Activated naive CD8-positive, alpha-beta T cell treated with anti-CD3 and anti-CD28 coated beads, Interleukin-2, amount 10 ng/mL, durations not matched to agents 7 days and 5 days (primary cell): ENCODE data around the gene OR5H6. TPM values are rescaled to one million over a fixed set of nuclear protein-coding genes. Genes with fewer than 3 reads are reported as not detected.

Experiments
- ATAC-seq: fragments of 150-1000 bp; cut with Tn5 transposase; one replicate; pipeline ENCODE4 v1.10.0; 2021; ENCODE audit warnings: low read depth, moderate library complexity
- POLR2A ChIA-PET: fragments of 350-600 bp; sonication (Branson Sonifier 250); formaldehyde crosslinking; loops from one replicate; lab custom pipeline; 2021; ENCODE audit warnings: antibody characterized with exemption; lab: Charles Lee
- DNase-seq: peaks from one replicate; pipeline ENCODE4 v3.0.0; 2021
- H3K27ac Mint-ChIP-seq: one replicate; pipeline ENCODE4 v1.8.0; 2022; ENCODE audit warnings: mild to moderate bottlenecking, mixed read lengths
- H3K27me3 Mint-ChIP-seq: one replicate; pipeline ENCODE4 v1.8.0; 2022; ENCODE audit warnings: mild to moderate bottlenecking, moderate library complexity, mixed read lengths
- H3K36me3 Mint-ChIP-seq: one replicate; pipeline ENCODE4 v1.8.0; 2021; ENCODE audit warnings: mild to moderate bottlenecking, mixed read lengths
- H3K4me1 Mint-ChIP-seq: one replicate; pipeline ENCODE4 v1.8.0; 2021; ENCODE audit warnings: mixed read lengths
- H3K4me3 Mint-ChIP-seq: one replicate; pipeline ENCODE4 v1.8.0; 2022; ENCODE audit warnings: mild to moderate bottlenecking, moderate library complexity, mixed read lengths
- H3K9me3 Mint-ChIP-seq: one replicate; pipeline ENCODE4 v1.8.0; 2021; ENCODE audit warnings: mixed read lengths
- total RNA-seq, 2 experiments: library from RNA; stranded (reverse); gene quantifications; one replicate each; pipeline ENCODE4 v1.2.3, GENCODE V29; 2021

OR5H6 gene
- total RNA-seq, 2 experiments from 2014 or later = not detected

DNA sequence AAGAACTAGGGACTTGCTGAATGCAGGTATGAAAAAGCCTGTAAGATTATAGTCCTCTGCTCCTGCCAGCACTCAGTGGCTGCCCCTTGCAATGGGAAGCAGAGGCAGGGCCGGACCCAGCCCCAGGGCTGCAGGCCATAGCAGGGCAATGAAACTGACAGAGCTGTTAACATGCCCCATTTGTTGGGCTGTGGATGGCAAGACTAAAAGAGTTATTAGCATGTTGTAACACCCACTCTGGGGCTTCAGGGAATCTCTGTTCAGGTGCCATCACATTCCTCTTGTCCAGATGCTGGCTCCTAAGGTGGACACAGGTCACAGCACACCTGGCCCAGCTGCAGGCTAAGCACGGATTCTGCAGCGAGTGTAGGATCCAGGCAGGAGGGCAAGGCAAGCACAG, 10.9 kb downstream of the OR5H6 start:
- H3K9me3 Mint-ChIP-seq = peaks cover 4% of the 10 kb centered on the region
- POLR2A ChIA-PET = no interaction called here
- peaks cover 8% of the 10 kb centered on the region for H3K27me3 Mint-ChIP-seq
- peaks cover 2% of the 10 kb centered on the region for H3K4me1 Mint-ChIP-seq
- no peak for ATAC-seq
- no peak overlapping the region for H3K27ac Mint-ChIP-seq
- no peaks in the 10 kb centered on the region for H3K36me3 Mint-ChIP-seq
- no peak overlapping the region for H3K4me3 Mint-ChIP-seq
- no peak for DNase-seq

GRCh38 chr3:98282205-98282604, 18.2 kb downstream of the OR5H6 start, which contains the start of gene OR5H2:
TSS of gene OR5H2 (plus strand) at chr3:98282505. CDS start at chr3:98282903, 398 bp downstream.
- peaks cover 2% of the 10 kb centered on the region for H3K27me3 Mint-ChIP-seq
- DNase-seq (no peak), ATAC-seq (no peak)
- POLR2A ChIA-PET = no interaction called here
- H3K27ac Mint-ChIP-seq = no peak within 1 kb of the TSS
- no peaks in the 10 kb centered on the region for H3K9me3 Mint-ChIP-seq
- peaks cover 2% of the 10 kb centered on the region for H3K4me1 Mint-ChIP-seq
- no peaks in the 10 kb centered on the region for H3K36me3 Mint-ChIP-seq
- no peak within 1 kb of the TSS for H3K4me3 Mint-ChIP-seq

DNA sequence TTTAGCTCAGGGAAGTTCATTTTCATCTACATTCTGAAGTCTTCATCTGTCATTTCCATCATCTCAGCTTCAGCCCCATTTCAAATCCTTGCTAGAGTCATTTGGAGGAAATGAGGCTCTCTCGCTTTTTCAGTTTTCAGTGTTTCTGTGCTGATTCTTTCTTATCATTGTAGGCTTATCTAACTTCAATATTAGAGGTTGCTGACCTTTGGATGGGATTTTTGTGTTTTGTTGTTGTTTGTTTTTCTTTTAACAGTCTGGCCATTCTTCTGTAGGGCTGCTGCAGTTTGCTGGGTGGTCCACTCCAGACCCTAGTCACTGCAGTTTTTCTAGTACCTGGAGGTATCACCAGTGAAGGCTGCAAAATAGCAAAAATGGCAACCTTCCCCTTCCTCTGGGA, 26.9 kb downstream of the OR5H6 start:
- Mint-ChIP-seq H3K27me3 (peaks cover 12% of the 10 kb centered on the region), H3K4me1 (peaks cover 2% of the 10 kb centered on the region), H3K4me3 (no peak overlapping the region), H3K27ac (no peak overlapping the region), H3K36me3 (no peaks in the 10 kb centered on the region), H3K9me3 (peaks cover 2% of the 10 kb centered on the region)
- ATAC-seq (no peak), DNase-seq (no peak)
- POLR2A ChIA-PET = no interaction called here

GRCh38 chr3:98291332-98291957, 27.4 kb downstream of the OR5H6 start:
- H3K27me3 Mint-ChIP-seq = peaks cover 12% of the 10 kb centered on the region

More at GRCh38 chr3:98291332-98291957, 27.4 kb downstream of the OR5H6 start:
- no peak overlapping the region for H3K4me3 Mint-ChIP-seq
- no peak for DNase-seq
- no peak for ATAC-seq
- H3K36me3 Mint-ChIP-seq = no peaks in the 10 kb centered on the region
- POLR2A ChIA-PET = no interaction called here
- H3K4me1 Mint-ChIP-seq = peaks cover 2% of the 10 kb centered on the region
- peaks cover 2% of the 10 kb centered on the region for H3K9me3 Mint-ChIP-seq
- no peak overlapping the region for H3K27ac Mint-ChIP-seq

Other genes with a start within 250 kb of the OR5H6 start
- not detected for gene GABRR3, start 228.9 kb upstream of the OR5H6 start, total RNA-seq
- gene OR5AC2, start 177.1 kb upstream of the OR5H6 start, total RNA-seq = not detected
- gene OR5H1, start 133.5 kb upstream of the OR5H6 start, total RNA-seq = not detected
- gene OR5H14, start 116.8 kb upstream of the OR5H6 start, total RNA-seq = not detected
- gene OR5H15, start 97.5 kb upstream of the OR5H6 start, total RNA-seq = not detected
- gene OR5H2, start 18.3 kb downstream of the OR5H6 start, total RNA-seq = not detected
- gene OR5K4, start 89.6 kb downstream of the OR5H6 start, total RNA-seq = not detected
- not detected for gene OR5K3, start 126.4 kb downstream of the OR5H6 start, total RNA-seq
- not detected for gene OR5K1, start 199.0 kb downstream of the OR5H6 start, total RNA-seq
- gene OR5K2, start 233.4 kb downstream of the OR5H6 start, total RNA-seq = not detected